RWPE2 (cell line): ENCODE data around the gene BTG4.

Source experiments
- ATAC-seq: fragments of 200-7000 bp; cut with Tn5 transposase; 3 replicates; pipeline ENCODE4 v1.9.1; 2021; ENCODE audit warnings: low read depth
- DNase-seq: peaks from one replicate; pipeline ENCODE4 v3.0.0-alpha.2; 2020; ENCODE audit warnings: low spot score
- H3K27ac ChIP-seq: fragments of 450-650 bp; 2 replicates; pipeline ENCODE4 v1.5.1; 2017; ENCODE audit warnings: mild to moderate bottlenecking; ENCODE audit not compliant: poor library complexity, severe bottlenecking
- H3K27me3 ChIP-seq: fragments of 250-450 bp; sonication (Bioruptor Pico); 2 replicates; pipeline ENCODE4 v1.5.1; 2021; ENCODE audit warnings: mild to moderate bottlenecking, moderate library complexity; ENCODE audit not compliant: insufficient read depth, poor library complexity, severe bottlenecking
- H3K36me3 ChIP-seq: fragments of 250-450 bp; sonication (Bioruptor Pico); 2 replicates; pipeline ENCODE4 v1.5.1; 2020; ENCODE audit warnings: low read depth, mild to moderate bottlenecking, moderate library complexity
- H3K4me1 ChIP-seq: fragments of 250-450 bp; sonication (Bioruptor Pico); 2 replicates; pipeline ENCODE4 v1.5.1; 2021; ENCODE audit warnings: mild to moderate bottlenecking, moderate library complexity; ENCODE audit not compliant: insufficient read depth, poor library complexity, severe bottlenecking
- H3K4me3 ChIP-seq: fragments of 250-450 bp; sonication (Bioruptor Pico); 2 replicates; pipeline ENCODE4 v1.5.1; 2021; ENCODE audit warnings: mild to moderate bottlenecking, moderate library complexity; ENCODE audit not compliant: severe bottlenecking
- H3K9me3 ChIP-seq: fragments of 250-450 bp; sonication (Bioruptor Pico); 2 replicates; pipeline ENCODE4 v1.5.1; 2021; ENCODE audit warnings: mild to moderate bottlenecking, moderate library complexity; ENCODE audit not compliant: severe bottlenecking
- CTCF ChIP-seq: fragments of 450-650 bp; IDR thresholded peaks from one replicate; pipeline ENCODE4 v1.5.1; 2017; ENCODE audit warnings: mild to moderate bottlenecking, moderate library complexity; ENCODE audit not compliant: poor library complexity, severe bottlenecking

Gene BTG4

DNA sequence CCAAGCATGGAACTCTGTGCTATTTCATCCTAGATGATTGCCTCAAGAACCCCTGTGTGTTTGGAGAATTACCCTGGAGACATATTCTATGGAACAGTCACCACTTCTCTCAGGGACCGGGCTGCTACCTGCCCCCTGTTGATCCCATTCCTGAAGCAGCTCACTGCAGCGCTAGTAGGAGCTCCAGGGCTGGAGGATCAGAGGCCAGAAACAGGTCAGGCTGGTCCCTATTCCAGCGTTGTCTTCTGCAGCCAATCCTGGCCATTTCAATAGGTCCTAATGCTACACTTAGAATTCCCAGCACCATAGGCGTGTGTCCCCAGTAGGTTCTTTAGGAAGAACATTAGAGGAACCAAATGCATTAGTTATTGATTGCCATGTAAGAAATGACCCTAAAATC, 48.9 kb downstream of the BTG4 start:
- H3K27ac ChIP-seq = no peak overlapping the region
- H3K4me1 ChIP-seq = peaks cover 11% of the 10 kb centered on the region
- H3K36me3 ChIP-seq = no peaks in the 10 kb centered on the region
- no peak for ATAC-seq
- no peaks in the 10 kb centered on the region for H3K9me3 ChIP-seq
- no peak for DNase-seq
- no peak for TF ChIP-seq CTCF
- H3K27me3 ChIP-seq = no peaks in the 10 kb centered on the region
- H3K4me3 ChIP-seq = no peak overlapping the region

GRCh38 chr11:111462329-111462728, 49.9 kb downstream of the BTG4 start:
- peaks cover 11% of the 10 kb centered on the region for H3K4me1 ChIP-seq
- no peaks in the 10 kb centered on the region for H3K9me3 ChIP-seq
- H3K36me3 ChIP-seq = no peaks in the 10 kb centered on the region
- TF ChIP-seq CTCF = no peak
- no peak overlapping the region for H3K4me3 ChIP-seq
- DNase-seq (no peak), ATAC-seq (no peak)
- no peaks in the 10 kb centered on the region for H3K27me3 ChIP-seq
- no peak overlapping the region for H3K27ac ChIP-seq

GRCh38 chr11:111461460-111462235, 50.5 kb downstream of the BTG4 start:
- H3K27ac ChIP-seq = no peak overlapping the region
- no peak for TF ChIP-seq CTCF
- H3K4me1 ChIP-seq = peaks cover 11% of the 10 kb centered on the region
- no peaks in the 10 kb centered on the region for H3K9me3 ChIP-seq
- no peaks in the 10 kb centered on the region for H3K27me3 ChIP-seq
- no peak overlapping the region for H3K4me3 ChIP-seq
- no peaks in the 10 kb centered on the region for H3K36me3 ChIP-seq
- ATAC-seq = no peak
- DNase-seq = no peak

GRCh38 chr11:111460856-111461255, 51.3 kb downstream of the BTG4 start:
- Histone ChIP-seq H3K27ac (no peak overlapping the region), H3K27me3 (no peaks in the 10 kb centered on the region), H3K36me3 (no peaks in the 10 kb centered on the region), H3K4me1 (peaks cover 11% of the 10 kb centered on the region), H3K4me3 (no peak overlapping the region), H3K9me3 (no peaks in the 10 kb centered on the region)
- no peak for ATAC-seq
- no peak for TF ChIP-seq CTCF
- no peak for DNase-seq

DNA sequence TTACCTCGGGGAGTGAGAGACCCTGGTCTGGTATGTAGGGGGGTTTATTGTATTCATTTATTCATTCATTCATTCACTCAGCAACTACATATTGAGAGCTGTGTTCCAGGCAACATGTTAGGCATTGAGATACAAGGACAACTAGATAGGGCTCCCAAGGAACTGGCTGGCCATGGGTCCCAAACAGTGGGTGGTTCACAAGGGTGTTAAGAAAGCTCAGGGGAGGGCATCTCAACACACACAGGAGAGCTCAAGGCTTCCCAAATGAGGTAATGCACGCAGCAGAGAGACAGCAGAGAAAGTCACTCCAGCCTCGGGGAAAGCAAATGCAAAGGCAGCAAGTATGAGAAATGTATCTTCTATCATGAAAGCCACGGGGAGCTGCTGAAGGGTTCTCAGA, 51.8 kb downstream of the BTG4 start:
- H3K36me3 ChIP-seq = no peaks in the 10 kb centered on the region
- TF ChIP-seq CTCF = no peak
- ATAC-seq (no peak), DNase-seq (no peak)
- no peaks in the 10 kb centered on the region for H3K27me3 ChIP-seq
- H3K27ac ChIP-seq = no peak overlapping the region
- no peak overlapping the region for H3K4me3 ChIP-seq
- no peaks in the 10 kb centered on the region for H3K9me3 ChIP-seq
- peaks cover 5% of the 10 kb centered on the region for H3K4me1 ChIP-seq
